GM23338 (cell line): Measurements from ENCODE around the gene FZD7. TPM values are rescaled to one million over a fixed set of nuclear protein-coding genes. Genes with fewer than 3 reads are reported as not detected.

Experiments
- ETS1 ChIP-seq: IDR thresholded peaks from 2 replicates; pipeline ENCODE4 v1.6.1; 2016; ENCODE audit warnings: antibody characterized with exemption
- JUNB ChIP-seq: IDR thresholded peaks from one replicate; pipeline ENCODE4 v1.6.1; 2016; ENCODE audit warnings: antibody characterized with exemption; ENCODE audit not compliant: unreplicated experiment
- REST ChIP-seq: IDR thresholded peaks from one replicate; pipeline ENCODE4 v1.6.1; 2018; ENCODE audit warnings: antibody characterized with exemption; ENCODE audit not compliant: unreplicated experiment
- ZNF462 ChIP-seq: fragments of 250-450 bp; sonication (Bioruptor Pico); IDR thresholded peaks from 2 replicates; pipeline ENCODE4 v1.5.0; 2020; ENCODE audit warnings: mild to moderate bottlenecking, moderate library complexity
- polyA plus RNA-seq: library from polyadenylated mRNA; unstranded; fragments of >200 nt; fragmentation: Nextera tagmentation; extraction: Ambion mirVana; gene quantifications from 2 replicates; pipeline ENCODE4 v1.2.1, GENCODE V29; 2016
- total RNA-seq: library from RNA; depleted of rRNA; stranded (reverse); fragments of >200 nt; shearing (Covaris generic); gene quantifications from 2 replicates; pipeline ENCODE4 v1.2.3, GENCODE V29; 2014

The FZD7 gene
- total and polyA plus RNA-seq, 2 experiments from 2014 or later = 164 to 435 TPM

- 0 out of 2 replicates have a peak, but pooled peaks have one; percentile 45 for TF ChIP-seq ZNF462
- TF ChIP-seq ETS1 = peak; percentile 86
- peak; percentile 35 for TF ChIP-seq REST
- no peak for TF ChIP-seq JUNB
Observed at GRCh38 chr2:201996006-201996405, 37.6 kb upstream of the FZD7 start (continued).
